ENCODE data around the gene BAHD1. TPM values are rescaled to one million over a fixed set of nuclear protein-coding genes. Genes with fewer than 3 reads are reported as not detected.

The BAHD1 gene
- total RNA-seq, 1 donor from 2014 or later, result 10.6 TPM

- Histone ChIP-seq H3K4me1 (no peaks in the 10 kb centered on the region), H3K27me3 (no peaks in the 10 kb centered on the region), H3K4me3 (no peak overlapping the region), H3K9me3 (no peaks in the 10 kb centered on the region), H3K36me3 (peaks cover 39 to 69% of the 10 kb centered on the region in 2 donors), H3K27ac (no peak overlapping the region)
- DNase-seq (ENCODE audit: low spot score in 2 of 2), result no peak
- TF ChIP-seq, protein P1, sequence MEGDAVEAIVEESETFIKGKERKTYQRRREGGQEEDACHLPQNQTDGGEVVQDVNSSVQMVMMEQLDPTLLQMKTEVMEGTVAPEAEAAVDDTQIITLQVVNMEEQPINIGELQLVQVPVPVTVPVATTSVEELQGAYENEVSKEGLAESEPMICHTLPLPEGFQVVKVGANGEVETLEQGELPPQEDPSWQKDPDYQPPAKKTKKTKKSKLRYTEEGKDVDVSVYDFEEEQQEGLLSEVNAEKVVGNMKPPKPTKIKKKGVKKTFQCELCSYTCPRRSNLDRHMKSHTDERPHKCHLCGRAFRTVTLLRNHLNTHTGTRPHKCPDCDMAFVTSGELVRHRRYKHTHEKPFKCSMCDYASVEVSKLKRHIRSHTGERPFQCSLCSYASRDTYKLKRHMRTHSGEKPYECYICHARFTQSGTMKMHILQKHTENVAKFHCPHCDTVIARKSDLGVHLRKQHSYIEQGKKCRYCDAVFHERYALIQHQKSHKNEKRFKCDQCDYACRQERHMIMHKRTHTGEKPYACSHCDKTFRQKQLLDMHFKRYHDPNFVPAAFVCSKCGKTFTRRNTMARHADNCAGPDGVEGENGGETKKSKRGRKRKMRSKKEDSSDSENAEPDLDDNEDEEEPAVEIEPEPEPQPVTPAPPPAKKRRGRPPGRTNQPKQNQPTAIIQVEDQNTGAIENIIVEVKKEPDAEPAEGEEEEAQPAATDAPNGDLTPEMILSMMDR (IDR thresholded peaks at IDR 0.05), result no peak
- intact Hi-C loops (cut with DNase I), result no loop called here
Measured at GRCh38 chr15:40463279-40463678, 22.5 kb downstream of the BAHD1 start.

DNA sequence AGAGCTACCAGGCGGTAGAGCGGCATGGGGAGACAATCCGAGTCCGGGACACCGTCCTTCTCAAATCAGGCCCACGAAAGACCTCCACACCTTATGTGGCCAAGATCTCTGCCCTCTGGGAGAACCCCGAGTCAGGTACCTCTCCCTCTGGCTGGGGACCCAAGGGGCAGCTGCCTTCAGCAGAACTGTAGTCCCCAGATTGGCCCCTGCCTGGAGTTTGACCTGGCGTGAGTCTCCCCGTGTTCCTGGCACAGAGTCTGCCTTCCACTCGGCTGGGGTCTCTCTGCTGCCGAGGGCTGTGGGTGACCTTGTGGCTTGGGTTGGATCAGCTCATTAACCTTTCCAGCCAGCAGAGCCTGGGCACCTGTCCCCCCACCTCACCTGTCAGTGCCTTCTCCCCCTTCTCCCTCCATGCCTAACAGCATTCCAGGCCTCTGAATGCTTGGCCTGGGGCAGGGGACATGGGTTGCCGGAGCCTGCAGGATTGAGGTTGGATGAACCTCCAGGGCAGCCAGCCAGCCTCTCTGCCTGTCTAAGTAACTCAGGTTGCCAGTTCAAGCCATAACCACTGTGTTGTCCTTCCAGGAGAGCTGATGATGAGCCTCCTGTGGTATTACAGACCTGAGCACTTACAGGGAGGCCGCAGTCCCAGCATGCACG is 23.3 kb downstream of the BAHD1 start:
- intact Hi-C loops (cut with DNase I), result no loop called here
- DNase-seq (ENCODE audit: low spot score in 2 of 2), result no peak
- Histone ChIP-seq H3K4me1 (no peaks in the 10 kb centered on the region), H3K4me3 (no peak overlapping the region), H3K27ac (no peak overlapping the region), H3K9me3 (no peaks in the 10 kb centered on the region), H3K36me3 (peaks cover 35 to 65% of the 10 kb centered on the region in 2 donors), H3K27me3 (no peaks in the 10 kb centered on the region)
- TF ChIP-seq, protein P1 (IDR thresholded peaks at IDR 0.05), result no peak

GRCh38 chr15:40464595-40465185 is 23.9 kb downstream of the BAHD1 start:
- no peak overlapping the region for H3K4me3 ChIP-seq
- intact Hi-C loops (cut with DNase I), result no loop called here
- TF ChIP-seq, protein P1 (IDR thresholded peaks at IDR 0.05), result no peak
- H3K27me3 ChIP-seq, result no peaks in the 10 kb centered on the region
- DNase-seq (ENCODE audit: low spot score in 2 of 2), result no peak
- H3K4me1 ChIP-seq, result no peaks in the 10 kb centered on the region
- no peak overlapping the region for H3K27ac ChIP-seq
- H3K36me3 ChIP-seq, result peaks cover 28 to 58% of the 10 kb centered on the region in 2 donors
- no peaks in the 10 kb centered on the region for H3K9me3 ChIP-seq

- TF ChIP-seq, protein P1 (IDR thresholded peaks at IDR 0.05), result no peak
- Histone ChIP-seq H3K27ac (no peak overlapping the region), H3K4me1 (peaks cover 0 to 2% of the 10 kb centered on the region in 2 donors), H3K4me3 (no peak overlapping the region), H3K36me3 (peaks cover 28 to 46% of the 10 kb centered on the region in 2 donors), H3K9me3 (no peaks in the 10 kb centered on the region), H3K27me3 (no peaks in the 10 kb centered on the region)
- intact Hi-C loops (cut with DNase I), result no loop called here
- no peak for DNase-seq (ENCODE audit: low spot score in 2 of 2)
Measured at GRCh38 chr15:40465939-40466338, 25.2 kb downstream of the BAHD1 start.

DNA sequence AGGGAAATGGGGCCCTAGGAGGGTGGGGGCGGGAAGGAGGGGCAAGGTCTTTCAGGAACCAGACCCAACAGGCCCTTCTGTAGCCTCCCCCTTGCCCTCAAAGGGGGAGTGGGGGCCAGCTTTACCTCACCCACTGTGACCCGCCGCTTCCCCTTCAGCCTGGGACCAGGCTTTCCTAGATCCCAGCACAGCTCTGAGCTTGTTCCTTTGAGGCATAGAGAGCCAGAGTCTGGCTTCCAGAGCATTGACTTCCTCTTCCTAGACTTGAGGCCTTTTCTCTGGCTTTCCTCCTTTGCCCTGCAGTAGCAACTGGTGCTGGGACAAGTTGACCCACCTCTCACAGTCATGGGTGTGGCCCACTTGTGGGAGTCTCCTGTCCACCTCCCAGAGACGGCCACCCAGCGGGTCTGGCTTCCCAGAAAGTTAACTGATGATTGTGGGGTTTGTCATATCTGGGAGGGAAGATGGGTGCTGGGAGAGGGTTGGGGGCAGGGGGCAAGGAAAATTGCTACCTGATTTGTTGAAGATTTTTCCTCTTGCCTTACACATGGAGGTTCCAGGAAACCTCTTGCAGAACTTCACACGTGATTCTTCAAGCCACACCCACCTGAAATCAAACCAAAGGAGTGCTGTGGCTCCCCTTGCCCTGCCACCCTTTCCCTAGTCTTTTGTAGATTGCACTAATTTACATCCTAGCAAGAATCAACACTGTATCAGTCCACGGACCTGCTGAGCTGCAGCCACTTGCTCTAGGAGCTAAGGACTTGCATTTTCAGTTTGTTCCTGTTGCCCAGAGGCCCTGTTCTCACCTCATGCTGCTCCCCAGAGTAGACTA is 25.9 kb downstream of the BAHD1 start:
- H3K4me3 ChIP-seq, result no peak overlapping the region
- H3K36me3 ChIP-seq, result peaks cover 28 to 46% of the 10 kb centered on the region in 2 donors
- no peaks in the 10 kb centered on the region for H3K9me3 ChIP-seq
- DNase-seq (ENCODE audit: low spot score in 2 of 2), result no peak
- H3K4me1 ChIP-seq, result peaks cover under 1 to 2% of the 10 kb centered on the region in 2 donors
- TF ChIP-seq, protein P1 (IDR thresholded peaks at IDR 0.05), result no peak
- no peaks in the 10 kb centered on the region for H3K27me3 ChIP-seq
- H3K27ac ChIP-seq, result no peak overlapping the region
- intact Hi-C loops (cut with DNase I), result no loop called here
